Choroid plexus epithelial cell (primary cell): Measurements from ENCODE around the gene FAM162B.
A peak's percentile ranks its signal among the peaks of the same experiment; 100 is the strongest.
"Not testable (repeated sequence)": the region's sequence is repeated elsewhere in the genome, so short reads cannot be mapped to it uniquely, and the experiment has no call there.

Experiments
- DNase-seq: peaks from one replicate; pipeline ENCODE4 v3.0.0-alpha.2; 2010; ENCODE audit warnings: low read depth
- H3K4me3 ChIP-seq: 2 replicates; pipeline ENCODE4 v1.5.1; 2011; ENCODE audit warnings: low read depth, mild to moderate bottlenecking, control low read depth, low read length, moderate library complexity
- TF ChIP-seq, protein P1 (sequence below): conservative IDR thresholded peaks from 2 replicates; pipeline ENCODE4 v1.5.1; 2011; ENCODE audit warnings: low read depth, mild to moderate bottlenecking, control low read depth, inconsistent platforms, low read length, moderate library complexity

FAM162B gene

DNA sequence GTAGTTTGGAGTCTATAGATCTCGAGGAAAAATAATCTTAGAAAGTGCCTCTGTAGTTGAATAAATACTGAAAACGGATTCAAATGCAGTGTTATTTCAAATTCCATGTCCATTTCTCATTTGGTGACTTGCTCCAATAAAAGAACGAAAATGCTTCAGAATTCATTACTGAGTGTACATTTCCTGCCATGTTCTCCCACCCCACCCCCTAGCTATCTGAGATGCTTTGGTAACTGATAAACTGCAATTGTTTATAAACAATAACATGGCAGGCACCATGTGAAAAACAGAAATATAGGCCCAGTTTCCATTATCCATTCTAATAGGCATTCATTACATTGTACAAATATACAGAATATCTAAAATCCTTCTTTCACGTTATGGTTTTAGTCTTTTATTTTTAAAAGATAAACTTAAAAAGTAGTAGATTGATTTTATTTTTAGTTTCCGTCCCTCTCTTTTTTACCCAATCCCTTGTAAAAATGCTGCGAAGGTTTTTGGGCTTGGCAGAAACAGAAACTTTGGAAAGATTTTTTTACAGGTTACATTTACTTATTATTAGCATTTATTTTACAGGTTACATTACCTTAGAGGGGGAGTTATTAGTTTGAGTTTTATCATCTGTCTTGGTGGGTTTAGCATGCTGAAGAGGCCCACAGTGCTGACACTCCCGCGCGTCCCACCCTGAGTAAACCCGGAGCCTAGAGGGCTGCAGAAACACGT, 1.5 kb downstream of the FAM162B start:
- DNase-seq = peak; percentile 3
- H3K4me3 ChIP-seq = peak overlapping the region; percentile 64
- TF ChIP-seq, protein P1, sequence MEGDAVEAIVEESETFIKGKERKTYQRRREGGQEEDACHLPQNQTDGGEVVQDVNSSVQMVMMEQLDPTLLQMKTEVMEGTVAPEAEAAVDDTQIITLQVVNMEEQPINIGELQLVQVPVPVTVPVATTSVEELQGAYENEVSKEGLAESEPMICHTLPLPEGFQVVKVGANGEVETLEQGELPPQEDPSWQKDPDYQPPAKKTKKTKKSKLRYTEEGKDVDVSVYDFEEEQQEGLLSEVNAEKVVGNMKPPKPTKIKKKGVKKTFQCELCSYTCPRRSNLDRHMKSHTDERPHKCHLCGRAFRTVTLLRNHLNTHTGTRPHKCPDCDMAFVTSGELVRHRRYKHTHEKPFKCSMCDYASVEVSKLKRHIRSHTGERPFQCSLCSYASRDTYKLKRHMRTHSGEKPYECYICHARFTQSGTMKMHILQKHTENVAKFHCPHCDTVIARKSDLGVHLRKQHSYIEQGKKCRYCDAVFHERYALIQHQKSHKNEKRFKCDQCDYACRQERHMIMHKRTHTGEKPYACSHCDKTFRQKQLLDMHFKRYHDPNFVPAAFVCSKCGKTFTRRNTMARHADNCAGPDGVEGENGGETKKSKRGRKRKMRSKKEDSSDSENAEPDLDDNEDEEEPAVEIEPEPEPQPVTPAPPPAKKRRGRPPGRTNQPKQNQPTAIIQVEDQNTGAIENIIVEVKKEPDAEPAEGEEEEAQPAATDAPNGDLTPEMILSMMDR = peak; percentile 22

DNA sequence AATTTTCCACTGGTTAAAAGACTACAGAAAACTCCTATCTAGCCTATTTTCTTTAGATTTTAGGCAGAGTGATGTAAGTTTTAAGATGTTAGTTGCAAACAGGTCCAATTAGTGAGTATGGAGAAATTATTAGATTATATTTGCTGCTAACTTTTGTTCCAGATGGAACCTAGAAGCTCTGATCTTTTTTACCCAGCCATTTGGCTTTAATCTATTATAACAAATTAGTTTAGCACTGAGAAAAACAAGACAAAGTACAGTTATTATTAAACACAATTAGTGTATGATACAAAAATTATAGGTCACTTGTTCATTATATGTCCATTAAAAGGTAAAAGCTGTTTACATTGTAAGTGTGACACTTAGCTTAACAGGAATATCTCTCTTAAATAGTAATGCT, 2.5 kb downstream of the FAM162B start:
- TF ChIP-seq, protein P1 = no peak
- H3K4me3 ChIP-seq = no peak overlapping the region

DNA sequence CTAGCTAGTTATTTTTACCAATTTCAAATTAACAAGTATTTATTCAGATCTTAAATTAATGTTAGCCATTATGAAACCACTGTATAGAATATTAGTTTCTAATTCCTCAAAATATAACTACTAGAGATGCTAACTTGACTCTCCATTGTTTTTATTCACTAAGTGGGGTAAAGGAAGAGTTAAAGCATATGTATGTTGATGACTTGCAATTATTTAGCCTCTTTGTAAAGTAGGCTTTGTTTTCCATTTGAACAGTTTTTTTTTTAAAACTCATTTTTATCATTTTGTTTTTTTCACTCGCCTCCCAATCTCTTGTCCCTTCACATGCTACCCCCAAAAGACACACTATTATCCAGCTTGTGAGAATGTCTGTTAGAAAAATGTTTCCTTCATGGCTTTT, 3.3 kb downstream of the FAM162B start:
- H3K4me3 ChIP-seq = no peak overlapping the region
- TF ChIP-seq, protein P1 = no peak
- DNase-seq = no peak

More for the DNA sequence above, 2.5 kb downstream of the FAM162B start:
- no peak for DNase-seq

DNA sequence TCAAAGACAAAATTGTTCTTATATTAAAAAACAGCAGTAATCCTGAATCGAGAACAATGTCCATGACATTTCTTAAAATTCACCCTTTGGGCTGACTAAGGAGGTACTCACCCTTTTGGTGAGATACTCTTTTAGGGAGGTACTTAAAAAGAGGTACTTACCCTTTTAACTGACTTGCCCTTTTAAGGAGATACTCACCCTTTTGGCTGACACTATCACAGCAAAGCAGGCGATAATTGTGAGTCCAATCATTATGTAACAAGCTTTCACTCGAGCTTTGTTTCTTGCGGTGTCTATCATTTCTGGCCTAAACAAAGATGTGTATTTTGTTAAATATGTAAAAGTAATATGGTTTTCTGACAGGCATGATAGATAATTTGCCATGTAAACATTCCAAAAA, 3.7 kb downstream of the FAM162B start:
- no peak overlapping the region for H3K4me3 ChIP-seq
- TF ChIP-seq, protein P1 = no peak

DNA sequence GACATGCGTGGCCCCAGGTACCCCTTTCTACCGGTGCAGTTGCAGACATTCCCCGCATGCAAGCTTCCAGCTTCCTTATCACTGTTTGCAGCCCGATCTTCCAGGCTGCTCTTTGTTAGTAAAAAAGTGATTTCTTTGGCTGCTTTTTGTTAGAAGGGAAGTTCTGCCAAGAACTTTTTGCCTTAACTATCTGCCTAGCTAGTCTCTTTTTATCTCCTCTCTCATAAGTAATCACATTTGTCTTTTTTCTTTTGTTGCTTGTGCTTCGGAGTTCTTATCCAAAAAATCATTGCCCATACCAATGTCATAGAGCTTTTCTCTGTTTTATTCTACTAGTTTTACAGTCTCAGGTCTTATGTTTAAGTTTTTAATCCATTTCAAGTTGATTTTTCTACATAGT, 20.3 kb downstream of the FAM162B start:
- TF ChIP-seq, protein P1 = no peak
- DNase-seq = no peak
- no peak overlapping the region for H3K4me3 ChIP-seq

More for the DNA sequence above, 3.7 kb downstream of the FAM162B start:
- DNase-seq = no peak

DNA sequence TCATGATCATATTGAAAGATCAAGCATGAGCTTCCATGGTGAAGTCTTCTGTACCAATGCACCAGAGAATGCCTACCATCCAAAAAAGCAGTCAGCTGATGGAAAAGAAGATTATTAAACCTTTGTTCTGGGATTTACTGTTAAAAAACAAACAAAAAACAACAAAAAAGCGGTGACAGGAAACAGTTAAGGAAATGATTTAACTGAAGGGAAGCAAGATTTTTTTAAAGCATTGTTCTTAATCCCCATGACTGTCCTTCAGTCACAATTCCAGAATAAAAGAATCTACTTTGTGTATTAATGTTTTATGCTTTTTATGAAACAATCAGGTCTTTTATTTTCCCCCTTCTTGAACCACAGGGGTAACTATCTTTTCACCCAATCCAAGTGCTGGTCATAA, 23.9 kb downstream of the FAM162B start:
- DNase-seq = no peak
- TF ChIP-seq, protein P1 = no peak
- no peak overlapping the region for H3K4me3 ChIP-seq

DNA sequence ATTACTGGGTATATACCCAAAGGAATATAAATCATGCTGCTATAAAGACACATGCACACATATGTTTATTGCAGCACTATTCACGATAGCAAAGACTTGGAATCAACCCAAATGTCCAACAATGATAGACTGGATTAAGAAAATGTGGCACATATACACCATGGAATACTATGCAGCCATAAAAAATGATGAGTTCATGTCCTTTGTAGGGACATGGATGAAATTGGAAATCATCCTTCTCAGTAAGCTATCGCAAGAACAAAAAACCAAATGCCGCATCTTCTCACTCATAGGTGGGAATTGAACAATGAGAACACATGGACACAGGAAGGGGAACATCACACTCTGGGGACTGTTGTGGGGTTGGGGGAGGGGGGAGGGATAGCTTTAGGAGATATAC, 25.0 kb downstream of the FAM162B start:
- H3K4me3 ChIP-seq, DNase-seq: not testable (repeated sequence)
